ENCODE data around the gene OSBPL5. TPM values are rescaled to one million over a fixed set of nuclear protein-coding genes. Genes with fewer than 3 reads are reported as not detected.

OSBPL5 gene
- total and polyA plus RNA-seq, 9 of the 15 experiments (the other 6 are each of a cell fraction or from before 2014, with no cell fraction given), result 0.06 to 14.8 (median 3.2) TPM

GRCh38 chr11:3164552-3165151, 458 bp downstream of the OSBPL5 start:
- no peaks in the 10 kb centered on the region for H3K36me3 ChIP-seq (ENCODE audit: control insufficient read depth, insufficient read depth, low read length)
- H3K9me1 ChIP-seq (ENCODE audit: control insufficient read depth, insufficient read depth, low read length), result peaks cover 3% of the 10 kb centered on the region
- in situ Hi-C loops (cut with MboI) (no loop called here), intact Hi-C loops (cut with micrococcal nuclease) (loop anchor here (10.0 kb wide), 1 partner anchor 50 kb away; no protein-coding TSS in a partner anchor)
- H2AFZ ChIP-seq (ENCODE audit: low read depth, low read length), result no peak overlapping the region
- FAIRE-seq (no peak), DNase-seq (ENCODE audit: extremely low read depth in 1 of 4, low spot score in 3 of 4) (peak in 2 of 4 experiments; percentile 71 to 73), ATAC-seq (peak; percentile 4)
- WGBS (ENCODE audit: insufficient coverage, low coverage, missing lambda C conversion rate), result 0% methylated on average over 15 of the region's 46 CpGs
- H3K79me2 ChIP-seq (ENCODE audit: control insufficient read depth, insufficient read depth, low read length), result peaks cover 32% of the 10 kb centered on the region
- peak overlapping the region; percentile 48; the same call in 2 of the 3 replicates for H3K27ac ChIP-seq (ENCODE audit: extremely low read depth, low read depth, low read length)
- H3K9me3 ChIP-seq (replicated peaks; ENCODE audit: control insufficient read depth, insufficient read depth, low read depth, low read length), result no peaks in the 10 kb centered on the region
- CTCF ChIA-PET (ENCODE audit: low intra/inter-chr PET ratio), result no interaction called here
- no TSS peak for BruUV-seq (replicated peaks)
- peaks cover 20% of the 10 kb centered on the region for H4K20me1 ChIP-seq (replicated peaks; ENCODE audit: control insufficient read depth, insufficient read depth, low read length)
- H3K9ac ChIP-seq (ENCODE audit: insufficient read depth in 1 of 2, low read depth in 2 of 2, low read length in 2 of 2), result peak overlapping the region; percentile 57 to 96
- TF ChIP-seq CCAR2 (IDR thresholded peaks at IDR 0.05; ENCODE audit: low read depth, low read length) (no peak), NCOR1 (IDR thresholded peaks at IDR 0.05) (no peak), RBFOX2 (IDR thresholded peaks at IDR 0.05; ENCODE audit: low read depth, low read length) (peak; percentile 50; the same call in 1 of the 2 replicates), BDP1 (IDR thresholded peaks at IDR 0.05; ENCODE audit: insufficient read depth, insufficient read length) (no peak), SMC3 (conservative IDR thresholded peaks at IDR 0.05; ENCODE audit: insufficient read depth, low read depth, low read length) (no peak)
- H3K4me1 ChIP-seq (replicated peaks in 1 of 2; ENCODE audit: control insufficient read depth in 2 of 2, insufficient read depth in 2 of 2, low read length in 2 of 2), result peaks cover 35 to 87% of the 10 kb centered on the region in 2 experiments
- POLR2A ChIA-PET, result interaction anchor here (0.8 kb wide), 2 partner anchors 8 to 16 kb away, joined by 3 to 4 read pairs; no protein-coding TSS in a partner anchor
- H3K27me3 ChIP-seq (ENCODE audit: control insufficient read depth in 2 of 2, insufficient read depth in 2 of 2, low read length in 2 of 2), result no peaks in the 10 kb centered on the region
- peak overlapping the region; percentile 54 for H3K4me3 ChIP-seq
- peak overlapping the region; percentile 67 for H3K4me2 ChIP-seq (ENCODE audit: insufficient read depth, low read length)

- ATAC-seq (no peak), FAIRE-seq (no peak), DNase-seq (ENCODE audit: extremely low read depth in 1 of 4, low spot score in 3 of 4) (peak in 1 of 4 experiments; percentile 42)
- ChIA-PET CTCF (ENCODE audit: low intra/inter-chr PET ratio) (no interaction called here), POLR2A (no interaction called here)
- intact Hi-C loops (cut with micrococcal nuclease) (loop anchor here (10.0 kb wide), 1 partner anchor 49 kb away; no protein-coding TSS in a partner anchor), in situ Hi-C loops (cut with MboI) (no loop called here)
- H3K9me3 ChIP-seq (replicated peaks; ENCODE audit: control insufficient read depth, insufficient read depth, low read depth, low read length), result no peaks in the 10 kb centered on the region
- H3K9ac ChIP-seq (ENCODE audit: insufficient read depth in 1 of 2, low read depth in 2 of 2, low read length in 2 of 2), result peak overlapping the region; percentile 57 to 96
- 36% methylated on average over 11 of the region's 13 CpGs for WGBS (ENCODE audit: insufficient coverage, low coverage, missing lambda C conversion rate)
- H3K79me2 ChIP-seq (ENCODE audit: control insufficient read depth, insufficient read depth, low read length), result peaks cover 32% of the 10 kb centered on the region
- BruUV-seq (replicated peaks), result no TSS peak
- peak overlapping the region; percentile 54 for H3K4me3 ChIP-seq
- H3K27ac ChIP-seq (ENCODE audit: extremely low read depth, low read depth, low read length), result no peak overlapping the region
- peak overlapping the region; percentile 67 for H3K4me2 ChIP-seq (ENCODE audit: insufficient read depth, low read length)
- H2AFZ ChIP-seq (ENCODE audit: low read depth, low read length), result no peak overlapping the region
- H3K36me3 ChIP-seq (ENCODE audit: control insufficient read depth, insufficient read depth, low read length), result no peaks in the 10 kb centered on the region
- H4K20me1 ChIP-seq (replicated peaks; ENCODE audit: control insufficient read depth, insufficient read depth, low read length), result peaks cover 20% of the 10 kb centered on the region
- H3K9me1 ChIP-seq (ENCODE audit: control insufficient read depth, insufficient read depth, low read length), result peaks cover 3% of the 10 kb centered on the region
- peaks cover 29 to 87% of the 10 kb centered on the region in 2 experiments for H3K4me1 ChIP-seq (replicated peaks in 1 of 2; ENCODE audit: control insufficient read depth in 2 of 2, insufficient read depth in 2 of 2, low read length in 2 of 2)
- no peaks in the 10 kb centered on the region for H3K27me3 ChIP-seq (ENCODE audit: control insufficient read depth in 2 of 2, insufficient read depth in 2 of 2, low read length in 2 of 2)
- TF ChIP-seq SLC30A9 (CRISPR knock-in tag; IDR thresholded peaks at IDR 0.05) (no peak), POLR2B (IDR thresholded peaks at IDR 0.05; ENCODE audit: low read depth, partially characterized antibody) (no peak), CEBPG (CRISPR knock-in tag; IDR thresholded peaks at IDR 0.05) (peak; percentile 52; the same call in 1 of the 2 replicates), CEBPG (tag; conservative IDR thresholded peaks at IDR 0.05 in 1 of 2, IDR thresholded peaks at IDR 0.05 in 1 of 2) (no peak), MXI1 (IDR thresholded peaks at IDR 0.05; ENCODE audit: low read depth, low read length) (no peak), ZNF398 (CRISPR knock-in tag; IDR thresholded peaks at IDR 0.05) (no peak), IFI16 (CRISPR knock-in tag; IDR thresholded peaks at IDR 0.05) (no peak), HSF4 (CRISPR knock-in tag; IDR thresholded peaks at IDR 0.05; ENCODE audit: borderline replicate concordance) (no peak), USF2 (CRISPR knock-in tag; IDR thresholded peaks at IDR 0.05) (no peak)
Observed at GRCh38 chr11:3164138-3164551, 965 bp downstream of the OSBPL5 start.
